Measurements from ENCODE around the gene GPNMB.

GRCh38 chr7:23290993-23291392 is 44.4 kb downstream of the GPNMB start:
- TF ChIP-seq SMC3 (IDR thresholded peaks at IDR 0.05; ENCODE audit: low read depth, low read length) (no peak), NFE2L2 (IDR thresholded peaks at IDR 0.05; ENCODE audit: low read depth, low read length) (no peak), CTCF (conservative IDR thresholded peaks at IDR 0.05; ENCODE audit: low read depth, low read length) (no peak), MAFK (IDR thresholded peaks at IDR 0.05; ENCODE audit: low read depth, low read length) (no peak)
